GM19438 (cell line): ENCODE measurements around the gene ARRDC2.
"Not testable (repeated sequence)": the region's sequence is repeated elsewhere in the genome, so short reads cannot be mapped to it uniquely, and the experiment has no call there.

ENCODE experiments used
- ATAC-seq: cut with Tn5 transposase; IDR thresholded peaks from one replicate; pipeline ENCODE4 v1.9.1; 2021; ENCODE audit warnings: low read depth; ENCODE audit not compliant: unreplicated experiment

The ARRDC2 gene

DNA sequence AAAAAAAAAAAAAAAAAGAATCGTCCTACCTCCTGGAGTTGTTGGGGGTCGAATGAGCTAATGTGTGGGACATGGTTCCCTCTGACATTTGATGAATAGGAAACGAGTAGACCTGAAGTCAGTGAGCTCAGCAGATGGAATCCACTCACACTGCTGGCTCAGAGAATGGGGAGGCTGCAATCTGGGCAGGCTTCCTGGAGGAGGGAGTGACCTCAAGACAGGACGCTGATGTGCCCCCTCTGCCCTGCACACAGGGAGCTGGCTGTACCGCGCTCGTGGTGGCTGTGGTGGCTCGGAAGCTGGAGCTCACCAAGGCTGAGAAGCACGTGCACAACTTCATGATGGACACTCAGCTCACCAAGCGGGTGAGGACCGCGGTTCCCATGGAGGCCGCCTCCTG is 19.8 kb upstream of the ARRDC2 start:
- ATAC-seq: no peak

DNA sequence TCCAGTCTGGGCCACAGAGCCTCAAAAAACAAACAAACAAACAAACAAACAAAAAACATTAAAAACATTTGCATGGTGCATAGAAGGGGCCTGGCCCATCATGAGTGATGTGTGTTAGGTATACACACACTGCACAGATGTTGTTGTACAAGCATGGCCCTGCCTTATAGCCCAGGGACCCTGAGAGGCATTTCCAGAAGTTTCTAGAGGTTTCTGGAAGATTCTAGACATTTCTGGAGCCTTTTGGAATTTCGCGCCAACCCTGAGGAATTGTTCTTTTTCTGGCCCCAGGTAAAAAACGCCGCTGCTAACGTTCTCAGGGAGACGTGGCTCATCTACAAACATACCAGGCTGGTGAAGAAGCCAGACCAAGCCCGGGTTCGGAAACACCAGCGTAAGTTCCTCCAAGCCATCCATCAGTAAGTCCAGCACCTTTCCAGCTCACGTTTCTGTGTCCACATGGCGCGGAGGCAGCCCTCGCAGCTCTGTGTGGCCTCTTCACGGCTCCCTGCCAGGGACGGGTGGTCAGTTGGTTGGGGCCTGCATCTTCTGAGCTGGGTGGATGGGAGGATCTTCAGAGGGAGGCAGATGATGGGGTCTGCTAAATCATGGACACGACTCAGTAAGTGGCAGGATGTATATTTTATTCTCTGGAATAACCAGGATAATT is 18.4 kb upstream of the ARRDC2 start:
- no peak for ATAC-seq

DNA sequence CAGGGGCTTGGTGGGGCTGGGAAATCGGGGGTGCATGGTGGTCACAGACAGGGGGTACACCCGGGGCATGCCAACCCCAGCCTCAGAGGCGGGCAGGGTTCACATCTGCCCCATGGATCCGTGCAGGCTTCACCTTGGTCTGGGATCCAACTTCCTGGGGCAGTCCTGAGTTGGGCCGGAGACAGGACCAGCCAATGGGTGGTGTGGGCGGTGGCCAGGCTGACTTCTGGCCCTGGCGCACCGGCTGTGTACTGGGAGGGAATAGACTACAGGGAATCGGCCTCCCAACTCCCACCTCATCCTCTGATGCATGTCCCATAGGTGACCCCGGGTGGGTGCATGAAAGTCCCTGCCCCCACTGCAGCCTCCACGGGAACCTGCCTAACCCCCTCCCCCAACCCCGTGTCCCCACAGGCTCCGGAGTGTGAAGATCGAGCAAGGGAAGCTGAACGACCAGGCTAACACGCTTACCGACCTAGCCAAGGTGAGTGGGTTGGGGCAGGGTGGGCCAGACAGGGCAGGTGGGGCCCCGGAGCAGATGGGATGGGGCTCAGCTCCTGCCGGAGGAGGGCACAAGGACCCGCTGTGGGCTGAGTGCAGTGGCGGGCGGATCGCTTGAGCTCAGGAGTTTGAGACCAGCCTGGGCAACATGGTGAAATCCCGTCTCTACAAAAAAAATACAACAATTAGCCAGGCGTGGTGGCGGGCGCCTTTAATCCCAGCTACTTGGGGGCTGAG is 14.7 kb upstream of the ARRDC2 start:
- no peak for ATAC-seq

DNA sequence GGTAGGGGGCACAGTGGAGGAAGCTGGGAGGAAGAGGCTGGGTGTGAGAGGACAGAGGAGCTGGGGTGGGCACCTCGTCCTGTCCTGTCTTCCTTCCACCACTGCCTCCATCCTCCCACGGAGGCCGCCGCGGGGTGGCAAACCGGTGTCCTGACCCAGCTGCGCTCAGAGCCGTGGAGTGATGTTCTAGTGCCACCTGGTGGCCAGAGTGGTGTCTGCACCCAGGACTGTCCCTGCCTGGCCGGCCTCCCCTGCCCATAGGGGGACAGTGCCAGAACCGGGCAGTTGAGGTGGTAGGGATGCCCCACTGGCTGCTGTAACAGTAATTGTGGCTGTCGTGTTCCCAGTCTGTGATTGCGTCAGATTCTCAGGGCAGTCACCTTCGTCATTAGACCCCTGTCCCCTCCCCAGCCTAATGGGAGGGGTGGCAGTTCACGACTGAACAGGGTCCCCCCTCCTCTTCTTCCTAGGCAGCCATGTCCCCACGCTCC is 11.1 kb upstream of the ARRDC2 start:
- no peak for ATAC-seq

DNA sequence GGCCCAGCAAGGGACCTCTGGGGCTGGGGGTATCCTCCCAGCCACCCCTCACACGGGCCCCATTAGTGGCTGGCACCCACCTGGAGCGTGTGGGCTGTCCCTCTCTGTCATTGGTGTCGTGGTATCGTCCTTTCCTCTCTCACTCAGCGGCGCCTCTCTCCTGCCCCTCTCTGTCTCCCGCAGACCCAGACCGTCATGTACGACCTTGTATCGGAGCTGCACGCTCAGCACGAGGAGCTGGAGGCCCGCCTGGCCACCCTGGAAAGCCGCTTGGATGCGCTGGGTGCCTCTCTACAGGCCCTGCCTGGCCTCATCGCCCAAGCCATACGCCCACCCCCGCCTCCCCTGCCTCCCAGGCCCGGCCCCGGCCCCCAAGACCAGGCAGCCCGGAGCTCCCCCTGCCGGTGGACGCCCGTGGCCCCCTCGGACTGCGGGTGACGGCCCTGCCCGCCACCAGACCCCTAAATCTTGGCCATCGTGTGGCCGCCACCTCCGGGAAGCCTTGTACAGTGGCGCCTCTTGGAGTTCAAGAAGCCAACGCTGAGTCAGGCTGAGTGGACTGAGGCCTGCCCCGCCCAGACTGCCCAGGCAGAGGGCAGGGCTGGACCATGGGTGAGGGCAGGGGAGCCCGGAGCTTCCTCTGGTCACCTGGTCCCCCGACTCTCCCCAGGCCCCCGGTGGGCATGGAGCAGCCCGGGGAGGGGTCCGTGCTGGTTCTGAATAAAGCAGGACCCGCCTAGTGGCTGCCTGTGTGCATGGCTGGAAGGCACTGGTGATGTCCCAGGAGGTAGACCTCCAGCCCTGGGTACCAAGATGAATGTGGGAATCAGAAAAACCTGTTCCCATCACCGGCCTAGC is 9.8 kb upstream of the ARRDC2 start:
- no peak for ATAC-seq

DNA sequence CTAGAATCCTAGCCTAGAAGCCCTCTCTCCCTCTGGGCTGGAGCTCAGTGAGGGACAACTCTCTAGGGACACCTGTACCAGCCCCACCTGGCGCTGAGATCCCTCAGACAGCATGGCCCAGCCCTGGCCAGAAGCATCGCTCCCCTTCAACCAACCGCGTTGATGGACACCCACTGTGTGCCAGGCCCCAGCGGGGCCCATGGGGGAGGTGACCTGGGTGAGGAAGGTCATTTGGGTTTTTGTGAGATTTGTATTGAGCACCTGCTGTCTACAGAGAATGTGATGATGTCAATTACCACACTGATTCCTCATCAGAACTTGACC is 9.2 kb upstream of the ARRDC2 start:
- no peak for ATAC-seq

DNA sequence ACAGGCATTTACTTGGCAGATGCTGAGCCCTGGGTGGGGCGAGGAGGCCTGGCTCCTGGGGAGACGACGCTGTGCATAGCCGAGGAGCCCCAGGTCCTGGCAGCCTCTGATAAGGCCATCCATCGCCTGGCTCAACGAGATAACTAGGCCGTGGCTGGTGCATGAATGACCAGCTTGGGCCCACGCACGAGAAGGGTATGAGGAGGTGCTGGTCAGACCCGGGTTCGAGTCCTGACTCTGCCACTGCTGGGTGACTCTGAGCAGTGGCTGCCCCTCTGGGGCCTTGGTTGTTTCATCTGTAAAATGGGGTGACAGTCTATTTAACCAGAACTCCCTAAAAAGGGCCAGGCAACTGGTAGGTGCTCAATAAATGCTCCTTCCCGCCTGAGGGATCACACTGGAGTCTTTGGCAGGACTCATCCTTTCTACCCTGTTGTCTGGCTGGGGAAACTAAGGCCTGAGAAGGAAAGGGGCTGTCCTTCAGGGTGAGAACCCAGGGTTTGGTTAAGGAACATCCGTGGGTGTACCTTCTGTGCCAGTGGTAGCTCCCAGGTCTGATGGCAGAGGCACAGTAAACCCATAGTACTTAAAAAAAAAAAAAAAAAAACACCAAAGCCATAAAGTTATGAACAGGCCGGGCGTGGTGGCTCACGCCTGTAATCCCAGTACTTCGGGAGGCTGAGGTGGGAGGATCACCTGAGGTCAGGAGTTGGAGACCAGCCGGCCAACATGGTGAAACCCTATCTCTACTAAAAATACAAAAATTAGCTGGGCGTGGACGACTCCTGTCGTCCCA is 8.1 kb upstream of the ARRDC2 start:
- ATAC-seq: no peak

DNA sequence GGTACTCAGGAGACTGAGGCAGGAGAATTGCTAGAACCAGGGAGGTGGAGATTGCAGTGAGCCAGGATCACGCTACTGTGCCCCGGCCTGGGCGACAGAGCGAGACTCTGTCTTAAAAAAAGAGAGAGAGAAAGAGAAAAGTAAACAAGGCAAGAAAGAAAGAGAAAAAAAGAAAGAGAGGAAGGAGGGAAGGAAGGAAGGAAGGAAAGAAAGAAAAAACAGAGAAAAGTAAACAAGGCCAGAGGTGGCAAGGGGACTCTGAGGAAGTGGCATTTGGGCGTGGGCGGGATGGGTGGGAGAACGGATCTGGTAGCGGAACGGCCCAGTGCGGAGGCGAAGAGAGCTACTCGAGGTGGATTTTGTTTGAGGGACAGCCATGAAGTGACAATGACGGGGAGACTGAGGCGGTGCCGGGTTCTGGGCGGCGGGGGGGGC is 7.5 kb upstream of the ARRDC2 start:
- ATAC-seq: peak; percentile 8

DNA sequence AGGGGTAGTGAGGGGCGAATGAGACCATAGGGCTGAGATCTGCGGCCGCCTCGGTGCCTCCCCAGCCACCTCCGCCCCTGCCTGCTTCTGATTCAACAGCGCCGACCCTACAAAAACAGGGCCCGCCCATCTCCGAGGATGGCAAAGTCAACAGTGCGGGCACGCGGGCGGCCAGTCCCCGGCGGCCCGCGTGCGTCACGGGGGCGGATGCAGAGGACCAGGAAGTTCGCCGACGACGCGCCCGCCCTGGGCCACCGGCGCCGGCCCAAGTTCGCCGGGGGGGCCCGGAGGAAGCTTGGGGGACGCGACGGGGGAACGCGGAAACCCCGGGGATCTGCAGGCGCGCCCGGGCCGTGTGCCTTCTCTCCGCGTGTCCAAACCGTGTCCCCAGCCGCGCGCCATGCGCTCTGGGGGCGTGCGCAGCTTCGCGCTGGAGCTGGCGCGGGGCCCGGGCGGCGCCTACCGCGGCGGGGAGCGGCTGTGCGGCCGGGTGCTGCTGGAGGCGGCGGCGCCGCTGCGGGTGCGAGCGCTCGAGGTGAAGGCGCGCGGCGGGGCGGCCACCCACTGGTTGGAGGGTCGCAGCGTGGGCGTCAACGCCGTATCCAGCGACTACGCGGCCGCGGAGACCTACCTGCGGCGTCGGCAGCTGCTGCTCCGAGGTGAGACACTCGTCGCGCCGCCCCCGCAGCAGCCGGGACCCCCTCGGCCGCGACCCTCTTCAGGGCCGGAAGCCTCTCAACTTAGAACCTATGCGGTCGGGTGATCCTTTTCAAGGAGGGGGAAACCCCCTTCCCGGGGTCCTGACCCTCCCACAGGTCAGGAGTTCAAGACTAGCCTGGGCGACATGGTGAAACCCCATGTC is 6.8 kb upstream of the ARRDC2 start:
- ATAC-seq: peak; percentile 62

DNA sequence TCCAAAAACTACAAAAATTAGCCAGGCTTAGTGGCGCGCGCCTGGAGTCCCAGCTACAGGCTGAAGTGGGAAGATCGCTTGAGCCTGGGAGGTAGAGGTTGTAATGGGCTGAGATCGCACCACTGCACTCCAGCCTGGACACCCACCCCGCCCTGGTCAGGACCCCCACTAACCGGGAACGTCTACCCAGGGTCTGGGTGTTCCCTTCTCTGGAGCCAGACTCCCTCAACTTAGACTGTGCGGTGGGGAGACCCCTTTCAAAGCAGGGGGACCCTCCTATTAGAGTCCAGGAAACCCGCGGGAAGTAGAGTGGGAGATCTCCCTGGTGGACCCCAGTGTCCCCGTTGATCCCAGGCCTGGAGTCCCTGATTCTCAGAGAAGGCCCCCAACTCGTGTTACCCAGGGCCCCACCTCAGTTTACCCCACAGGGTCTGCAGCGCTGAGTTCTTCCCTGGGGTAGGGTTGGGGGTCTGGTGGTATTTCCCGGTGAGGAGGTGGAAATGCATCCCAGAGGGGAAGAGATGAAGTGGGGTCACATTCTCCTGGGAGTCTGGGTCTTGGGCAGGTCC is 6.1 kb upstream of the ARRDC2 start:
- no peak for ATAC-seq

DNA sequence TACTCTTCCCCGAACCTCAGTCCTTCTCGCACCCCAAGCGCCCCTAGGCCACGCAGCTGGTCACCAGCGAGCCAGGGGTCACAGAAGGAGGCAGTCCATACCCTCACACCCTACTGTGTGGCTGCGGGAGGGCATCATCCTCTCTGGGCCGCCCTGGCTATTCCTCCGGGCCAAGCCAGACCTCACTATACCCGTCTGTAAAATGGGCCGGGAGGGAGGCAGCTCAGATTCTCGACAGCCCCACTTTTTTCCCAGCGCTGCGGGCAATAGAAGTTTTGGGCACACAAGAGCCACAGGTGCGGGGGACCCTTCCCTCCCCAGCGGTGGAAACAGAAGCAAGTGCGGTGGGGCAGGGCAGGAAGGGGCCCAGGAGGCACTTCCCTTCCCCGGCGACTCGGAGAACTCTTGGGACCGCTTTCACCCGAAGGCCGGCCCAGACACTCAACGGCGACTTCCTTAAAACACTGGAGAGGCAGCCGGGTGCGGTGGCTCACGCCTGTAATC is 5.6 kb upstream of the ARRDC2 start:
- no peak for ATAC-seq

DNA sequence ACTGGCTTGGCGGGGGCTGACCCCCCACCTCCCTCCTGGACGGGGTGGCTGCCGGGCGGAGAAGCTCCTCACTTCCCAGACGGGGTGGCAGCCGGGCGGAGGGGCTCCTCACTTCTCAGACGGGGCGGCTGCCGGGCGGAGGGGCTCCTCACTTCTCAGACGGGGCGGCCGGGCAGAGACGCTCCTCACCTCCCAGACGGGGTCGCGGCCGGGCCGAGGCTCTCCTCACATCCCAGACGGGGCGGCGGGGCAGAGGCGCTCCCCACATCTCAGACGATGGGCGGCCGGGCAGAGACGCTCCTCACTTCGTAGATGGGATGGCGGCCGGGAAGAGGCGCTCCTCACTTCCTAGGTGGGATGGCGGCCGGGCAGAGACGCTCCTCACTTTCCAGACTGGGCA is 2.2 kb upstream of the ARRDC2 start:
- not testable (repeated sequence) for ATAC-seq

DNA sequence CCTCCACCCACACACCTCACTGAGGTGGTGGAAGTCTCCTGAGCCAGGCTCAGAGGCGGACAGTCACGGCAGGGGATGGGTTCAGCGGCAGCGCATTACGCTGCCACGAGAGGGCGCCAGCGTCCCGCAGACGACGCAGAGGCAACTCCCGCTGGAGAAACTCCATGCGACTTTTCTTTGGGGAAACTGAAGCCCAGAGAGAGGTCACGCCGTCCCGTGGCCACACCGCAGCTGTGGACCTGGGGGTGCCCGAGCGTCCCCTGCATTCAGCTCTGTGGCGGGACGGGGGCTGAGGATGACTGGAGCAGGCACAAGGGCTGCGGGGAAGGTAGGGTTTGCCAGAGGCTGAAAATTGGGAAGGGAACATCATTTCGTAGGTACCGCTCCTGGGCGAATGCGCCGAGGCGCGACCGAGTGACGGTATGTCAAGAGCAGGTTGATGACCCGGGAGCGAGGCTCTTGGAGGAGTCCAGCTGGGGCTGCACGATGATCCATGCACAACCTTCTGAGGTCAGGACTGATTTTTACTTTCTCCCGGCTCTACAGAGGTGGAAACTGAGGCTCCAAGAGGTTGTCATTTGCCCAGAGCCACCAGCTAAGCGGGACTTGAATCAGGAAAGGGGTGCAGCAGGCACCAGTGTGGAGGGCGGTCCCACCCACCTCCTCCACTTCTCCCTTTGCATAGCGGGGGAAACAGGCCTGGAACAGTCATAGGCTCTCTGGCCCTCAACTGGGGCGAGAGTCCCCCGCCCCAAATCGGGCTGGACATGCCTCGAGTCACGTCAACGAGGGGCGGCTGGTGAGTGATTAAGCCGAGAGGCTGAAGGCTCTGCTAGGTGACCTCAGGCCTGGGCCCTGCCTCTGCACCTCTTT is 690 bp upstream of the ARRDC2 start:
- ATAC-seq: peak; percentile 52

DNA sequence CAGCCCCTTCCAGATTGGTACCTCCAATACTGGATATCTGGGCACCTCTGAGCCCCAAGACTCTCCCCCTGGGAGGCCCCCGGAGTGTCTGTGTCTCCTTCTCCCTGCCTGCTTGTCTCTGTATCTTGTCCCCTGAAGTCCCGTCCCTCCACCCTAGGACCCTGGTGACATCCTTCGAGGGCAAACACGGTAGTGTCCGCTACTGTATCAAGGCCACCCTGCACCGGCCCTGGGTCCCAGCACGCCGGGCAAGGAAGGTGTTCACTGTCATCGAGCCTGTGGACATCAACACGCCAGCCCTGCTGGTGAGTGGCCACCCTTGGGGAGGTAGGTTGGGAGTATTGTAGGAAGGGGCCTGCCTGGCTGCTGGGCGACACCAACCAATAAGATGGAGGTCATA is 844 bp downstream of the ARRDC2 start:
- ATAC-seq: no peak

DNA sequence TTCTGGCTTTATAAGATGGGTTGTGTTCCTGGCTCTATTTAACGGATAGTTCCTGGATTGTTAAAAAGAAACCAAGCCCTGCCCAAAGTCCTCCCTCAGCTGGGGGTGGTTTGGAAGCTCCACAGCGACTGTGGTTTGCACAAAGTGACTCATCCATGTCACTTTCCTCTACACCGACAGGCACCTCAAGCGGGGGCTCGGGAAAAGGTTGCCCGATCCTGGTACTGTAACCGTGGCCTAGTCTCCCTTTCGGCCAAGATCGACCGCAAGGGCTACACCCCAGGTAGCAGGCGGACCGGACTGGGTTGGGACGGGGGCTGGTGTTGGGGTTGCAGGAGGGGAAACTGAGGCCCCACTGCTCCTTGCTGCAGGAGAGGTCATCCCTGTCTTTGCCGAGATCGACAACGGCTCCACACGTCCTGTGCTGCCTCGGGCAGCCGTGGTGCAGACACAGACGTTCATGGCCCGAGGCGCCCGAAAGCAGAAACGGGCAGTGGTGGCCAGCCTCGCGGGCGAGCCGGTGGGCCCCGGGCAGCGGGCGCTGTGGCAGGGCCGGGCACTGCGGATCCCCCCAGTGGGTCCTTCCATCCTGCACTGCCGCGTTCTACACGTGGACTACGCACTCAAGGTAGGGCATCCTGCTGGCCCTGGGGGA is 1.6 kb downstream of the ARRDC2 start:
- ATAC-seq: no peak

DNA sequence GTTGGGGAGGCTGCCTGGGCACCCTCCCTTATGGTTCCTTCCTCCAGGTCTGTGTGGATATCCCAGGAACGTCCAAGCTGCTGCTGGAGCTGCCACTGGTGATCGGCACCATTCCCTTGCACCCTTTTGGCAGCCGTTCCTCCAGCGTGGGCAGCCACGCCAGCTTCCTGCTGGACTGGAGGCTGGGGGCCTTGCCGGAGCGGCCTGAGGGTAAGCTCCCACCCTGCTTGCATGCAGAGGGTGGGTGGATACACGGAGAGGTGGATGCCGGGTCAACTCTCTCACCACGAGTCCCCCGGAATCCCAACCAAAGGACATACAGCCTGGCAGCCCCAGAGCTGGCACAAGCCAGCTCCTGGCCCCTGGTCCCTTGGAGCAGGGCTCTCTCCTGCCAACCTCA is 2.2 kb downstream of the ARRDC2 start:
- no peak for ATAC-seq

DNA sequence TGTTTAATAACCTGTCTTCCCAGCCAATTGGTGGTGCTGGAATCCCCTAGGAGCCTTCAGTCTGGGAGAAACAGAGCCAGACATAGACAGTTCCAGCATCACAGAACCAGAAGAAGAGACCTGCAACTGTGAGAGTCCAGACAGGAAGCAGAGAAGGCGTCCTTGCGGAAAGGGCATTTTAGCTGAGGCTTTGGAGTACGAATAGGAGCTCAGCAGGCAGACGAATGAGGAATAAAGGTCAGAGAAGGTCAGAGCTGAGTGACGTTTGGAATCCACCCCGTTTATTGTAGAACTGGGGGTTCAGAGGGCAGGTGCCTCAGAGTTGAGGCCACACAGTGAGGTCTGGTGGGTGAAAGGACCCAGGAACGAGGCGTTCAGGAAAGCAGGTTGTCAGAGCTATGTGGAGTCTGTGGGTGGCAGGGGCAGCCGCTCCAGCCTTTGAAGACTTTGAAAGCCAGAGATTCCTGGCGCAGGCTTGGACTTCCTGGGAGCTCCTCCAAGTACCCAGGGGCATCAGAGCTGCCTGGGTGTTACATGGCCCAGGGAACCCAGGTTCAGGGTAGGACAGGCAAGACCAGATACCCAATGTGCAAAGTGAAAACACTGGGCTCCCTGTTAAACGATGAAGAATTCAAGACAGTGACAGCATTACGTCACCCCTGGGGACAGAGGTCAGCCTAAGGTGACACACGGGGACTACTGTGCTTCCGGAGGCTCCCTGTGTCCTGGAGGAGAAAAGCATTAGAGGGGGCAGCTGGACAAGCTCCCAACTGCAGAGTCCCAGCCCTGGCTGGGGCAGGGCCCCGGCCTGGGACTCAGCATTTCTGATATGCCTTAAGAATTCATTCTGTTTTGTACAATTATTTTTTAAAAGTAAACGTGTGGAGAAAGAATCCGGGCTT is 5.5 kb downstream of the ARRDC2 start:
- ATAC-seq: no peak
